GM23338 (cell line): ENCODE measurements around the gene UBE2K. TPM values are rescaled to one million over a fixed set of nuclear protein-coding genes. Genes with fewer than 3 reads are reported as not detected.

Experiments used
- ATAC-seq: fragments of 200-7000 bp; cut with Tn5 transposase; 3 replicates; pipeline ENCODE4 v1.9.1; 2020
- DNase-seq: peaks from one replicate; pipeline ENCODE4 v3.0.0-alpha.2; 2015; ENCODE audit warnings: low spot score
- H2AFZ ChIP-seq: fragments of 200-600 bp; sonication (generic); 2 replicates; pipeline ENCODE4 v1.8.0; 2016; ENCODE audit warnings: antibody characterized with exemption, mild to moderate bottlenecking, moderate library complexity
- H3F3A ChIP-seq: fragments of 200-600 bp; sonication (generic); replicated peaks from 2 replicates; pipeline ENCODE4 v1.8.0; 2017; ENCODE audit warnings: antibody characterized with exemption, mixed run types, low read depth
- H3K27ac ChIP-seq: fragments of 200-600 bp; sonication (generic); 2 replicates; pipeline ENCODE4 v1.6.1; 2016; ENCODE audit warnings: low read depth
- H3K27me3 ChIP-seq: fragments of 200-600 bp; sonication (generic); 2 replicates; pipeline ENCODE4 v1.8.0; 2016; ENCODE audit warnings: mild to moderate bottlenecking, mixed run types, moderate library complexity; ENCODE audit not compliant: insufficient read depth
- H3K36me3 ChIP-seq: fragments of 200-600 bp; sonication (generic); 2 replicates; pipeline ENCODE4 v1.8.0; 2016; ENCODE audit warnings: mild to moderate bottlenecking; ENCODE audit not compliant: insufficient read depth
- H3K4me1 ChIP-seq: fragments of 200-600 bp; sonication (generic); 2 replicates; pipeline ENCODE4 v1.8.0; 2016; ENCODE audit warnings: mild to moderate bottlenecking, moderate library complexity; ENCODE audit not compliant: insufficient read depth
- H3K4me2 ChIP-seq: fragments of 200-600 bp; sonication (generic); 2 replicates; pipeline ENCODE4 v1.7.1; 2017; ENCODE audit warnings: mixed run types
- H3K4me3 ChIP-seq: fragments of 200-600 bp; sonication (generic); 2 replicates; pipeline ENCODE4 v1.6.1; 2016; ENCODE audit warnings: mixed run types
- H3K79me2 ChIP-seq: fragments of 200-600 bp; sonication (generic); replicated peaks from 2 replicates; pipeline ENCODE4 v1.8.0; 2017; ENCODE audit warnings: mild to moderate bottlenecking; ENCODE audit not compliant: insufficient read depth
- H3K9me2 ChIP-seq: fragments of 200-600 bp; sonication (generic); 2 replicates; pipeline ENCODE4 v1.8.0; 2017; ENCODE audit not compliant: insufficient read depth
- H4K20me1 ChIP-seq: fragments of 200-600 bp; sonication (generic); replicated peaks from 2 replicates; pipeline ENCODE4 v1.8.0; 2017; ENCODE audit warnings: mild to moderate bottlenecking; ENCODE audit not compliant: insufficient read depth
- H3K27ac Mint-ChIP-seq: 2 replicates; pipeline ENCODE4 v1.8.0; 2020; ENCODE audit warnings: inconsistent platforms, mild to moderate bottlenecking, moderate library complexity, mixed read lengths
- H3K27me3 Mint-ChIP-seq: 3 replicates; pipeline ENCODE4 v1.8.0; 2022; ENCODE audit warnings: low read depth, mild to moderate bottlenecking, moderate library complexity, mixed read lengths, inconsistent platforms; ENCODE audit not compliant: insufficient read depth, poor library complexity
- H3K36me3 Mint-ChIP-seq: 3 replicates; pipeline ENCODE4 v1.8.0; 2021; ENCODE audit warnings: low read depth, mild to moderate bottlenecking, inconsistent platforms, moderate library complexity, mixed read lengths
- H3K4me1 Mint-ChIP-seq: 3 replicates; pipeline ENCODE4 v1.8.0; 2020; ENCODE audit warnings: mild to moderate bottlenecking, inconsistent platforms, mixed read lengths
- H3K4me3 Mint-ChIP-seq: 3 replicates; pipeline ENCODE4 v1.8.0; 2021; ENCODE audit warnings: moderate library complexity, mild to moderate bottlenecking, inconsistent platforms, mixed read lengths
- H3K9me3 Mint-ChIP-seq: 3 replicates; pipeline ENCODE4 v1.8.0; 2020; ENCODE audit warnings: moderate library complexity, mild to moderate bottlenecking, inconsistent platforms, mixed read lengths
- CREB1 ChIP-seq: fragments of 250-450 bp; sonication (Bioruptor Pico); IDR thresholded peaks from 2 replicates; pipeline ENCODE4 v1.5.0; 2020; ENCODE audit warnings: low read depth, mild to moderate bottlenecking, moderate library complexity
- EZH2 ChIP-seq: fragments of 200-600 bp; sonication (generic); IDR thresholded peaks from one replicate; pipeline ENCODE4 v1.8.0; 2017; ENCODE audit warnings: antibody characterized with exemption, mild to moderate bottlenecking, low read depth; ENCODE audit not compliant: unreplicated experiment
- EZH2phosphoT487 ChIP-seq: fragments of 200-600 bp; sonication (generic); IDR thresholded peaks from one replicate; pipeline ENCODE4 v1.8.1; 2018; ENCODE audit warnings: antibody characterized with exemption; ENCODE audit not compliant: unreplicated experiment
- JUNB ChIP-seq: IDR thresholded peaks from one replicate; pipeline ENCODE4 v1.6.1; 2016; ENCODE audit warnings: antibody characterized with exemption; ENCODE audit not compliant: unreplicated experiment
- STAT1 ChIP-seq: IDR thresholded peaks from one replicate; pipeline ENCODE4 v1.6.1; 2016; ENCODE audit warnings: antibody characterized with exemption; ENCODE audit not compliant: unreplicated experiment
- ZNF114 ChIP-seq: fragments of 250-450 bp; sonication (Bioruptor Pico); IDR thresholded peaks from 2 replicates; pipeline ENCODE4 v1.5.0; 2020; ENCODE audit warnings: mild to moderate bottlenecking, moderate library complexity
- polyA plus RNA-seq: library from polyadenylated mRNA; unstranded; fragments of >200 nt; fragmentation: Nextera tagmentation; extraction: Ambion mirVana; gene quantifications from 2 replicates; pipeline ENCODE4 v1.2.1, GENCODE V29; 2016
- total RNA-seq: library from RNA; depleted of rRNA; stranded (reverse); fragments of >200 nt; shearing (Covaris generic); gene quantifications from 2 replicates; pipeline ENCODE4 v1.2.3, GENCODE V29; 2014
- TF ChIP-seq, protein P1 (sequence below): fragments of 250-450 bp; sonication (Bioruptor Pico); IDR thresholded peaks from 2 replicates; pipeline ENCODE4 v1.5.0; 2020; ENCODE audit warnings: mild to moderate bottlenecking, moderate library complexity
- TF ChIP-seq, protein P2 (sequence below): IDR thresholded peaks from 2 replicates; pipeline ENCODE4 v1.6.1; 2016; ENCODE audit warnings: antibody characterized with exemption
- TF ChIP-seq, protein P3 (sequence below), 2 experiments: fragments of 200-600 bp in 1 of 2; sonication (generic) in 1 of 2; conservative IDR thresholded peaks; 2 replicates each; pipeline versions ENCODE4 v1.5.1 to v1.6.1; 2016 to 2017; ENCODE audit warnings: antibody characterized with exemption in 2 of 2, low read depth in 2 of 2, mild to moderate bottlenecking in 2 of 2, moderate library complexity in 1 of 2

Gene UBE2K
- total and polyA plus RNA-seq, 2 experiments from 2014 or later, result 97.7 to 207 TPM

DNA sequence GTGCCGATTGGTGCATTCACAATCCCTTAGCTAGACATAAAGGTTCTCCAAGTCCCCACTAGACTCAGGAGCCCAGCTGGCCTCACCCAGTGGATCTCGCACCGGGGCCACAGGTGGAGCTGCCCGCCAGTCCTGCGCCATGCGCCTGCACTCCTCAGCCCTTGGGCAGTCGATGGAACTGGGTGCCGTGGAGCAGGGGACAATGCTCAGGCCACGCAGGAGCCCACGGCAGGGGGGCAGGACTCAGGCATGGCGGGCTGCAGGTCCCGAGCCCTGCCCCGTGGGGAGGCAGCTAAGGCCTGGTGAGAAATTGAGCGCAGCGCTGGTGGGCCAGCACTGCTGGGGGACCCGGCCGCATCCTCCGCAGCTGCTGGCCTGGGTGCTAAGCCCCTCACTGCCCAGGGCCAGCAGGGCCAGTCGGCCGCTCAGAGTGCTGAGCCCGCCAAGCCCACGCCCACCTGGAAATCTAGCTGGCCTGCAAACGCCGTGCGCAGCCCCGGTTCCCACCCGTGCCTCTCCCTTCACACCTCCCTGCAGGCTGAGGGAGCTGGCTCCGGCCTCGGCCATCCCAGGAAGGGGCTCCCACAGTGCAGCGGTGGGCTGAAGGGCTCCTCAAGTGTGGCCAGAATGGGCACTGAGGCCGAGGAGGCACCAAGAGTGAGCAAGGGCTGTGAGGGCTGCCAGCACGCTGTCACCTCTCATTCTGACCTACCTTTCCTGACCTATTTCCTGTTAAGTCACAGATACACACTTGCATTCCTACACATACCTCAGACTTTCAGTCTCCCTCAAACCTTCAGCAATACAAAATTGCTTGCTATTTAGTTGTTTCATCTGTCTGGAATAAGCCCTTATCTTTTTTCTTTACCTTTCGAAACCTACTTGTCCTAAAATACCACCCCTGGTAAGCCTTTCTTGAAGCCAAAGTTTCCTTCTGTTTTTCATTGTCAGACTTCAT, 20.7 kb downstream of the UBE2K start (continued):
- TF ChIP-seq, protein P1, sequence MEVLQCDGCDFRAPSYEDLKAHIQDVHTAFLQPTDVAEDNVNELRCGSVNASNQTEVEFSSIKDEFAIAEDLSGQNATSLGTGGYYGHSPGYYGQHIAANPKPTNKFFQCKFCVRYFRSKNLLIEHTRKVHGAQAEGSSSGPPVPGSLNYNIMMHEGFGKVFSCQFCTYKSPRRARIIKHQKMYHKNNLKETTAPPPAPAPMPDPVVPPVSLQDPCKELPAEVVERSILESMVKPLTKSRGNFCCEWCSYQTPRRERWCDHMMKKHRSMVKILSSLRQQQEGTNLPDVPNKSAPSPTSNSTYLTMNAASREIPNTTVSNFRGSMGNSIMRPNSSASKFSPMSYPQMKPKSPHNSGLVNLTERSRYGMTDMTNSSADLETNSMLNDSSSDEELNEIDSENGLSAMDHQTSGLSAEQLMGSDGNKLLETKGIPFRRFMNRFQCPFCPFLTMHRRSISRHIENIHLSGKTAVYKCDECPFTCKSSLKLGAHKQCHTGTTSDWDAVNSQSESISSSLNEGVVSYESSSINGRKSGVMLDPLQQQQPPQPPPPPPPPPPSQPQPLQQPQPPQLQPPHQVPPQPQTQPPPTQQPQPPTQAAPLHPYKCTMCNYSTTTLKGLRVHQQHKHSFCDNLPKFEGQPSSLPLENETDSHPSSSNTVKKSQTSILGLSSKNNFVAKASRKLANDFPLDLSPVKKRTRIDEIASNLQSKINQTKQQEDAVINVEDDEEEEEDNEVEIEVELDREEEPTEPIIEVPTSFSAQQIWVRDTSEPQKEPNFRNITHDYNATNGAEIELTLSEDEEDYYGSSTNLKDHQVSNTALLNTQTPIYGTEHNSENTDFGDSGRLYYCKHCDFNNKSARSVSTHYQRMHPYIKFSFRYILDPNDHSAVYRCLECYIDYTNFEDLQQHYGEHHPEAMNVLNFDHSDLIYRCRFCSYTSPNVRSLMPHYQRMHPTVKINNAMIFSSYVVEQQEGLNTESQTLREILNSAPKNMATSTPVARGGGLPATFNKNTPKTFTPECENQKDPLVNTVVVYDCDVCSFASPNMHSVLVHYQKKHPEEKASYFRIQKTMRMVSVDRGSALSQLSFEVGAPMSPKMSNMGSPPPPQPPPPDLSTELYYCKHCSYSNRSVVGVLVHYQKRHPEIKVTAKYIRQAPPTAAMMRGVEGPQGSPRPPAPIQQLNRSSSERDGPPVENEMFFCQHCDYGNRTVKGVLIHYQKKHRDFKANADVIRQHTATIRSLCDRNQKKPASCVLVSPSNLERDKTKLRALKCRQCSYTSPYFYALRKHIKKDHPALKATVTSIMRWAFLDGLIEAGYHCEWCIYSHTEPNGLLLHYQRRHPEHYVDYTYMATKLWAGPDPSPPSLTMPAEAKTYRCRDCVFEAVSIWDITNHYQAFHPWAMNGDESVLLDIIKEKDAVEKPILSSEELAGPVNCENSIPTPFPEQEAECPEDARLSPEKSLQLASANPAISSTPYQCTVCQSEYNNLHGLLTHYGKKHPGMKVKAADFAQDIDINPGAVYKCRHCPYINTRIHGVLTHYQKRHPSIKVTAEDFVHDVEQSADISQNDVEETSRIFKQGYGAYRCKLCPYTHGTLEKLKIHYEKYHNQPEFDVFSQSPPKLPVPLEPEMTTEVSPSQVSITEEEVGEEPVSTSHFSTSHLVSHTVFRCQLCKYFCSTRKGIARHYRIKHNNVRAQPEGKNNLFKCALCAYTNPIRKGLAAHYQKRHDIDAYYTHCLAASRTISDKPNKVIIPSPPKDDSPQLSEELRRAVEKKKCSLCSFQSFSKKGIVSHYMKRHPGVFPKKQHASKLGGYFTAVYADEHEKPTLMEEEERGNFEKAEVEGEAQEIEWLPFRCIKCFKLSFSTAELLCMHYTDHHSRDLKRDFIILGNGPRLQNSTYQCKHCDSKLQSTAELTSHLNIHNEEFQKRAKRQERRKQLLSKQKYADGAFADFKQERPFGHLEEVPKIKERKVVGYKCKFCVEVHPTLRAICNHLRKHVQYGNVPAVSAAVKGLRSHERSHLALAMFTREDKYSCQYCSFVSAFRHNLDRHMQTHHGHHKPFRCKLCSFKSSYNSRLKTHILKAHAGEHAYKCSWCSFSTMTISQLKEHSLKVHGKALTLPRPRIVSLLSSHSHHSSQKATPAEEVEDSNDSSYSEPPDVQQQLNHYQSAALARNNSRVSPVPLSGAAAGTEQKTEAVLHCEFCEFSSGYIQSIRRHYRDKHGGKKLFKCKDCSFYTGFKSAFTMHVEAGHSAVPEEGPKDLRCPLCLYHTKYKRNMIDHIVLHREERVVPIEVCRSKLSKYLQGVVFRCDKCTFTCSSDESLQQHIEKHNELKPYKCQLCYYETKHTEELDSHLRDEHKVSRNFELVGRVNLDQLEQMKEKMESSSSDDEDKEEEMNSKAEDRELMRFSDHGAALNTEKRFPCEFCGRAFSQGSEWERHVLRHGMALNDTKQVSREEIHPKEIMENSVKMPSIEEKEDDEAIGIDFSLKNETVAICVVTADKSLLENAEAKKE (CRISPR knock-in tag), result no peak

DNA sequence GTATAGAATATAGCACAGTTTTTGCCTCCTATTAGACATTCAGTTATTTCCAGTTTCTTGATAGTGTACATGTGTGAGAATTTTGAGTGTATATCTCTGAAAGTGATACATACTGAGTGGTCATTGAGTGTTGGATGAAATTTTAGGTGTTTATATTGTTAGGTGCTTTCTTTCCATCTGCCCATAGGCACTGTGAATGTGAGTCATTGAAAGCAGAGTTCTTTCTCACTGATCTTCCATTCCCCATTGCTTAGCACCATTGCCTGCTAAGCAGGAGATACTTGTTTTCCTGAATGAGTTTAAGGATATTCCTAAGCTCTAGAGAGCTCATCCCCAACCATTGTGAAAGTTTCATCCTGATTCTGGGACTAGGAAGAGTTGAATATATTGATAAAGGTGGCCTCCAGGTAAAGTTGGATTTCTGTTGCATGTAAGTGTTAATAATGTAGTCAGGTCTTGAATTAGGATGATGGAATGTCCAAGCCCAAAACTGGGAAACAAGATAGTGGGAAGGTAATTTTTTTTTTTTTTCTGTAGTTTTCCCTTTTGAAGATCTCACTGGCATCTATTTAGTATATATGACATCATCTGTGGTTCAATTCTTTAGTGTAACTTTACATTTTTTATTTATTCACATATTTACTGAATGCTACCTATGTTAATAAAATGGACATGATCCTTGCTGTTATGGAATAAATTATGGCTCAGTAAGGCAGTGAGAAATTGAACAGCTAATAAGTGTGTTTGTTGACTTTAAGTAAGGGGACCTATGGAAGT, 22.1 kb downstream of the UBE2K start:
- peaks cover 77% of the 10 kb centered on the region for H4K20me1 ChIP-seq
- peaks cover 100% of the 10 kb centered on the region for H3K79me2 ChIP-seq
- peaks cover 47% of the 10 kb centered on the region for H3K36me3 Mint-ChIP-seq
- no peaks in the 10 kb centered on the region for H3K9me2 ChIP-seq
- H3K4me3 Mint-ChIP-seq, result no peak overlapping the region
- no peak overlapping the region for H3K4me2 ChIP-seq
- H3F3A ChIP-seq, result no peaks in the 10 kb centered on the region
- no peak overlapping the region for H3K27ac ChIP-seq
- H3K27me3 Mint-ChIP-seq, result peaks cover 2% of the 10 kb centered on the region
- DNase-seq, result no peak
- H3K4me1 Mint-ChIP-seq, result peaks cover 17% of the 10 kb centered on the region
- H3K36me3 ChIP-seq, result no peaks in the 10 kb centered on the region
- H3K9me3 Mint-ChIP-seq, result peaks cover 12% of the 10 kb centered on the region; the same call in 2 of the 3 replicates
- peaks cover 4% of the 10 kb centered on the region for H3K4me1 ChIP-seq
- H2AFZ ChIP-seq, result no peak overlapping the region
- no peaks in the 10 kb centered on the region for H3K27me3 ChIP-seq
- H3K27ac Mint-ChIP-seq, result no peak overlapping the region
- H3K4me3 ChIP-seq, result no peak overlapping the region
- no peak for ATAC-seq
- TF ChIP-seq, protein P2, sequence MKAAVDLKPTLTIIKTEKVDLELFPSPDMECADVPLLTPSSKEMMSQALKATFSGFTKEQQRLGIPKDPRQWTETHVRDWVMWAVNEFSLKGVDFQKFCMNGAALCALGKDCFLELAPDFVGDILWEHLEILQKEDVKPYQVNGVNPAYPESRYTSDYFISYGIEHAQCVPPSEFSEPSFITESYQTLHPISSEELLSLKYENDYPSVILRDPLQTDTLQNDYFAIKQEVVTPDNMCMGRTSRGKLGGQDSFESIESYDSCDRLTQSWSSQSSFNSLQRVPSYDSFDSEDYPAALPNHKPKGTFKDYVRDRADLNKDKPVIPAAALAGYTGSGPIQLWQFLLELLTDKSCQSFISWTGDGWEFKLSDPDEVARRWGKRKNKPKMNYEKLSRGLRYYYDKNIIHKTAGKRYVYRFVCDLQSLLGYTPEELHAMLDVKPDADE, result no peak
- TF ChIP-seq CREB1 (CRISPR knock-in tag), result no peak
- TF ChIP-seq EZH2phosphoT487, result no peak
- TF ChIP-seq, protein P3, sequence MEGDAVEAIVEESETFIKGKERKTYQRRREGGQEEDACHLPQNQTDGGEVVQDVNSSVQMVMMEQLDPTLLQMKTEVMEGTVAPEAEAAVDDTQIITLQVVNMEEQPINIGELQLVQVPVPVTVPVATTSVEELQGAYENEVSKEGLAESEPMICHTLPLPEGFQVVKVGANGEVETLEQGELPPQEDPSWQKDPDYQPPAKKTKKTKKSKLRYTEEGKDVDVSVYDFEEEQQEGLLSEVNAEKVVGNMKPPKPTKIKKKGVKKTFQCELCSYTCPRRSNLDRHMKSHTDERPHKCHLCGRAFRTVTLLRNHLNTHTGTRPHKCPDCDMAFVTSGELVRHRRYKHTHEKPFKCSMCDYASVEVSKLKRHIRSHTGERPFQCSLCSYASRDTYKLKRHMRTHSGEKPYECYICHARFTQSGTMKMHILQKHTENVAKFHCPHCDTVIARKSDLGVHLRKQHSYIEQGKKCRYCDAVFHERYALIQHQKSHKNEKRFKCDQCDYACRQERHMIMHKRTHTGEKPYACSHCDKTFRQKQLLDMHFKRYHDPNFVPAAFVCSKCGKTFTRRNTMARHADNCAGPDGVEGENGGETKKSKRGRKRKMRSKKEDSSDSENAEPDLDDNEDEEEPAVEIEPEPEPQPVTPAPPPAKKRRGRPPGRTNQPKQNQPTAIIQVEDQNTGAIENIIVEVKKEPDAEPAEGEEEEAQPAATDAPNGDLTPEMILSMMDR (conservative IDR thresholded peaks at IDR 0.05; ENCODE audit: low read depth in 2 of 2), result no peak
- TF ChIP-seq EZH2, result no peak
- TF ChIP-seq JUNB, result no peak
- no peak for TF ChIP-seq STAT1
- no peak for TF ChIP-seq ZNF114 (CRISPR knock-in tag)
